GM21526 (cell line): ENCODE data around the gene KYNU.
"Not testable (repeated sequence)": the region's sequence is repeated elsewhere in the genome, so short reads cannot be mapped to it uniquely, and the experiment has no call there.

Experiments
- ATAC-seq: cut with Tn5 transposase; IDR thresholded peaks from one replicate; pipeline ENCODE4 v1.9.1; 2021; ENCODE audit warnings: moderate library complexity; ENCODE audit not compliant: unreplicated experiment, low FRiP score

The KYNU gene

DNA sequence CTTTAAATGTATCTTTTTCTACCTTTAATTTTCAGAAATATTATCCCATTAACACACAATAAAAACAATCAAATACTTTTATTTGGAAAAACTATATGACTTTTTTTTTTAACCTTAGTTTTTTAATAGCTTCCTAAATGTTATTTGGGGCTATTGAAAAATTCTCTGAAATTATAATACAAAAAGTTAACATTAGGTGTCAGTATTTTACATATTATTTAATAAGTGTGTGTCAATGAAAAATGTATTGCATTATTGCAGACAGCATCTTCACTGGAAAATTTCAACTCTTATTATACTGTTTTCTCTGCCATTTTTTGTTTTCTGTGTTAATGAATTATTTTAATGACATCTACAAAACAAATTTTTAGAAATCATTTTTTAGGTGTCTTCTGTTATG is 200.6 kb downstream of the KYNU start:
- ATAC-seq = no peak

DNA sequence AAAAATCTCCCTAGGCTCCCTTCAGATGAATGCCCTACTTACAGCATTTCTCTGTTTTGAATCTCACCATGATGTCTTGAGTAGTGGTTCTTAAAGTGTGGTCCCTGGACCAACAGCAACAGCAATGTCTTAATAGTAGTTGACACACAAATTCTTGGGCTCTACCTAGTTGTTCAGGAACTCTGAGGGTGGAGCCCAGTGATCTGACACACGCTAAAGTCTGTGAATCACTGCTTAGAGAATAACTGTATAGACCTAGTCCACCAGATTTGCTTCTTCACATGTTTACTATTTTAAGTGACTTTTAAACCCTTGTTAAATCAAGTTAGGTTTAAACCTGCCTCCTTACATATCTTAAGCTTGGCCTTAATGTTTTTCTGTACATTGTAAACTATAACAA is 204.2 kb downstream of the KYNU start:
- no peak for ATAC-seq

- no peak for ATAC-seq
Observed at GRCh38 chr2:143083636-143084035, 206.2 kb downstream of the KYNU start.

GRCh38 chr2:143084462-143084861 is 207.0 kb downstream of the KYNU start:
- no peak for ATAC-seq

DNA sequence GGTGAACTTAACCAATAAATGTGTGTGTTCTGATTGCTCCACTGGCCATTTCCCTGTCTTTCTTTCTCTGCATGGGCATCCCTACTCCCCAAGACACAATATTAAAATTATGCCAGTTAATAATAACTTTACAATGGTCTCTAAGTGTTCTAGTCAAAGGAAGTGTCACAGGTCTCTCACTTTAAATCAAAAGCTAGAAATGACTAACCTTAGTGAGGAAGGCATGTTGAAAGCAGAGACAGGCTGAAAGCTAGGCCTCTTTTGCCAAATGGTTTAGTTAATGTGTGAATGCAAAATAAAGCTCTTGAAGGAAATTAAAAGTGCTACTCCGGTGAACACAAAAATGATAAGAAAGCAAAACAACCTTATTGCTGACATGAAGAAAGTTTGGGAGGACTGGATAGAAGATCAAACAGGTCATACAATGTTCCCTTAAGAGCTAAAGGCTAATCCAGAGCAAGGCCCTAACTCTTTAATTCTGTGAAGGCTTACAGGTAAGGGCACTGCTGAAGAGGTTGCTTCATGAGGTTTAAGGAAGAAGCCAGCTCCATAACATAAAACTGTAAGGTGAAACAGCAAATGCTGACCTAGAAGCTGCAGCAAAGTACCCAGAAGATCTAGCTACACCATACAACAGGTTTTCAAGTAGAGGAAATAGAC is 207.8 kb downstream of the KYNU start:
- ATAC-seq = no peak

DNA sequence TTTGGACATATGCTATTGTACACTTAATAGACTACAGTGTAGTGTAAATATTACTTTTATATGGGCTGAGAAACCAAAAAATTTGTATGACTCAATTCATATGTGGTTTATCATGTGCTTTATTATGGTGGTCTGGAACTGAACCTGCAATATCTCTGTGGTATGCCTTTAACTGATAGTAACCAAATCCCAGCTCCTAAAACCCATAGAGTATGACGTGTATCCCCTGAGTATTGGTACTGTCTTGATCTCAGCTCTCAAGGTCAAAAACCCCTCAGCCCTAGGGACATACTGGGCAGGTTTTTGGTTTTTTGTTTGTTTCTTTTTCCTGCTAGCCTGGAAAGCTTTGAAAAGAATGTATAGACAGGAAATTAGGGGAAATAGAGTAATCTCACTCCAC is 209.6 kb downstream of the KYNU start:
- no peak for ATAC-seq

- no peak for ATAC-seq
Observed at GRCh38 chr2:143088388-143088787, 210.9 kb downstream of the KYNU start.

- not testable (repeated sequence) for ATAC-seq
Observed at GRCh38 chr2:143089520-143089919, 212.1 kb downstream of the KYNU start.
